ENCODE measurements around the gene KAZN.
A peak's percentile ranks its signal among the peaks of the same experiment; 100 is the strongest.

Gene KAZN

GRCh38 chr1:14590411-14591180, 7.9 kb upstream of the KAZN start:
- Histone ChIP-seq H3K9me3 (ENCODE audit: control insufficient read depth, insufficient read depth, low read depth, low read length) (no peaks in the 10 kb centered on the region), H3K36me3 (ENCODE audit: control insufficient read depth, insufficient read depth, low read length) (no peaks in the 10 kb centered on the region), H3K9ac (ENCODE audit: low read length) (no peak overlapping the region)

GRCh38 chr1:14591600-14591999, 6.9 kb upstream of the KAZN start:
- Histone ChIP-seq H3K4me1 (ENCODE audit: control insufficient read depth, insufficient read depth, low read length) (peaks cover 44% of the 10 kb centered on the region), H3K36me3 (ENCODE audit: control insufficient read depth, insufficient read depth, low read length) (no peaks in the 10 kb centered on the region), H3K27me3 (ENCODE audit: control insufficient read depth, insufficient read depth, low read length) (peaks cover 27% of the 10 kb centered on the region), H3K9ac (ENCODE audit: low read length) (no peak overlapping the region), H3K27ac (ENCODE audit: low read depth, low read length) (no peak overlapping the region), H3K4me3 (ENCODE audit: low read depth, low read length) (no peak overlapping the region), H3K9me3 (ENCODE audit: control insufficient read depth, insufficient read depth, low read depth, low read length) (no peaks in the 10 kb centered on the region)

More at GRCh38 chr1:14590411-14591180, 7.9 kb upstream of the KAZN start:
- Histone ChIP-seq H3K4me3 (ENCODE audit: low read depth, low read length) (no peak overlapping the region), H3K4me1 (ENCODE audit: control insufficient read depth, insufficient read depth, low read length) (peaks cover 44% of the 10 kb centered on the region), H3K27ac (ENCODE audit: low read depth, low read length) (no peak overlapping the region), H3K27me3 (ENCODE audit: control insufficient read depth, insufficient read depth, low read length) (peaks cover 27% of the 10 kb centered on the region)

- Histone ChIP-seq H3K9me3 (ENCODE audit: control insufficient read depth, insufficient read depth, low read depth, low read length) (no peaks in the 10 kb centered on the region), H3K4me1 (ENCODE audit: control insufficient read depth, insufficient read depth, low read length) (peaks cover 46% of the 10 kb centered on the region), H3K27me3 (ENCODE audit: control insufficient read depth, insufficient read depth, low read length) (peaks cover 27% of the 10 kb centered on the region), H3K36me3 (ENCODE audit: control insufficient read depth, insufficient read depth, low read length) (no peaks in the 10 kb centered on the region), H3K4me3 (ENCODE audit: low read depth, low read length) (no peak overlapping the region), H3K27ac (ENCODE audit: low read depth, low read length) (no peak overlapping the region), H3K9ac (ENCODE audit: low read length) (no peak overlapping the region)
Observed at GRCh38 chr1:14592004-14592631, 6.4 kb upstream of the KAZN start.

GRCh38 chr1:14593302-14593701, 5.2 kb upstream of the KAZN start:
- H3K36me3 ChIP-seq (ENCODE audit: control insufficient read depth, insufficient read depth, low read length) = no peaks in the 10 kb centered on the region
- H3K4me3 ChIP-seq (ENCODE audit: low read depth, low read length) = peak overlapping the region; percentile 28; the same call in 1 of the 2 replicates
- 0 out of 2 replicates have a peak overlapping the region, but pooled peaks have one; percentile 12 for H3K27ac ChIP-seq (ENCODE audit: low read depth, low read length)
- peaks cover 49% of the 10 kb centered on the region for H3K4me1 ChIP-seq (ENCODE audit: control insufficient read depth, insufficient read depth, low read length)
- peaks cover 27% of the 10 kb centered on the region for H3K27me3 ChIP-seq (ENCODE audit: control insufficient read depth, insufficient read depth, low read length)
- no peaks in the 10 kb centered on the region for H3K9me3 ChIP-seq (ENCODE audit: control insufficient read depth, insufficient read depth, low read depth, low read length)
- H3K9ac ChIP-seq (ENCODE audit: low read length) = peak overlapping the region; percentile 9

GRCh38 chr1:14594045-14594444, 4.4 kb upstream of the KAZN start:
- Histone ChIP-seq H3K27ac (ENCODE audit: low read depth, low read length) (peak overlapping the region; percentile 12; the same call in 1 of the 2 replicates), H3K4me3 (ENCODE audit: low read depth, low read length) (no peak overlapping the region), H3K36me3 (ENCODE audit: control insufficient read depth, insufficient read depth, low read length) (no peaks in the 10 kb centered on the region), H3K9me3 (ENCODE audit: control insufficient read depth, insufficient read depth, low read depth, low read length) (no peaks in the 10 kb centered on the region), H3K4me1 (ENCODE audit: control insufficient read depth, insufficient read depth, low read length) (peaks cover 49% of the 10 kb centered on the region), H3K27me3 (ENCODE audit: control insufficient read depth, insufficient read depth, low read length) (peaks cover 22% of the 10 kb centered on the region), H3K9ac (ENCODE audit: low read length) (peak overlapping the region; percentile 9)

- Histone ChIP-seq H3K4me1 (ENCODE audit: control insufficient read depth, insufficient read depth, low read length) (peaks cover 53% of the 10 kb centered on the region), H3K36me3 (ENCODE audit: control insufficient read depth, insufficient read depth, low read length) (no peaks in the 10 kb centered on the region), H3K9ac (ENCODE audit: low read length) (no peak overlapping the region), H3K4me3 (ENCODE audit: low read depth, low read length) (no peak overlapping the region), H3K9me3 (ENCODE audit: control insufficient read depth, insufficient read depth, low read depth, low read length) (no peaks in the 10 kb centered on the region), H3K27ac (ENCODE audit: low read depth, low read length) (no peak overlapping the region), H3K27me3 (ENCODE audit: control insufficient read depth, insufficient read depth, low read length) (peaks cover 30% of the 10 kb centered on the region)
Observed at GRCh38 chr1:14596591-14596990, 1.9 kb upstream of the KAZN start.

- Histone ChIP-seq H3K4me3 (ENCODE audit: low read depth, low read length) (peak overlapping the region; percentile 87), H3K36me3 (ENCODE audit: control insufficient read depth, insufficient read depth, low read length) (no peaks in the 10 kb centered on the region), H3K27ac (ENCODE audit: low read depth, low read length) (no peak overlapping the region; the same call in 1 of the 2 replicates), H3K9me3 (ENCODE audit: control insufficient read depth, insufficient read depth, low read depth, low read length) (no peaks in the 10 kb centered on the region), H3K27me3 (ENCODE audit: control insufficient read depth, insufficient read depth, low read length) (peaks cover 21% of the 10 kb centered on the region), H3K4me1 (ENCODE audit: control insufficient read depth, insufficient read depth, low read length) (peaks cover 53% of the 10 kb centered on the region), H3K9ac (ENCODE audit: low read length) (peak overlapping the region; percentile 77)
Observed at GRCh38 chr1:14597343-14598006, 1.0 kb upstream of the KAZN start.

GRCh38 chr1:14598007-14598497, 433 bp upstream of the KAZN start:
- Histone ChIP-seq H3K36me3 (ENCODE audit: control insufficient read depth, insufficient read depth, low read length) (no peaks in the 10 kb centered on the region), H3K27ac (ENCODE audit: low read depth, low read length) (peak overlapping the region; percentile 96), H3K9me3 (ENCODE audit: control insufficient read depth, insufficient read depth, low read depth, low read length) (no peaks in the 10 kb centered on the region), H3K9ac (ENCODE audit: low read length) (peak overlapping the region; percentile 77), H3K4me3 (ENCODE audit: low read depth, low read length) (peak overlapping the region; percentile 87), H3K27me3 (ENCODE audit: control insufficient read depth, insufficient read depth, low read length) (peaks cover 16% of the 10 kb centered on the region), H3K4me1 (ENCODE audit: control insufficient read depth, insufficient read depth, low read length) (peaks cover 53% of the 10 kb centered on the region)

- H3K27me3 ChIP-seq (ENCODE audit: control insufficient read depth, insufficient read depth, low read length) = peaks cover 16% of the 10 kb centered on the region
- peak overlapping the region; percentile 77 for H3K9ac ChIP-seq (ENCODE audit: low read length)
- H3K4me3 ChIP-seq (ENCODE audit: low read depth, low read length) = peak overlapping the region; percentile 87
- peaks cover 5% of the 10 kb centered on the region; the same call in 1 of the 2 replicates for H3K36me3 ChIP-seq (ENCODE audit: control insufficient read depth, insufficient read depth, low read length)
- H3K27ac ChIP-seq (ENCODE audit: low read depth, low read length) = no peak overlapping the region
- no peaks in the 10 kb centered on the region for H3K9me3 ChIP-seq (ENCODE audit: control insufficient read depth, insufficient read depth, low read depth, low read length)
- H3K4me1 ChIP-seq (ENCODE audit: control insufficient read depth, insufficient read depth, low read length) = peaks cover 52% of the 10 kb centered on the region
Observed at GRCh38 chr1:14599183-14599791, 802 bp downstream of the KAZN start.

- no peaks in the 10 kb centered on the region for H3K9me3 ChIP-seq (ENCODE audit: control insufficient read depth, insufficient read depth, low read depth, low read length)
- H3K4me3 ChIP-seq (ENCODE audit: low read depth, low read length) = peak overlapping the region; percentile 87
- H3K36me3 ChIP-seq (ENCODE audit: control insufficient read depth, insufficient read depth, low read length) = peaks cover 6% of the 10 kb centered on the region; the same call in 1 of the 2 replicates
- peaks cover 50% of the 10 kb centered on the region for H3K4me1 ChIP-seq (ENCODE audit: control insufficient read depth, insufficient read depth, low read length)
- no peak overlapping the region for H3K27ac ChIP-seq (ENCODE audit: low read depth, low read length)
- peak overlapping the region; percentile 77 for H3K9ac ChIP-seq (ENCODE audit: low read length)
- H3K27me3 ChIP-seq (ENCODE audit: control insufficient read depth, insufficient read depth, low read length) = peaks cover 16% of the 10 kb centered on the region
Observed at GRCh38 chr1:14599800-14600199, 1.3 kb downstream of the KAZN start.
